Measurements from ENCODE around the gene MACROH2A1.

DNA sequence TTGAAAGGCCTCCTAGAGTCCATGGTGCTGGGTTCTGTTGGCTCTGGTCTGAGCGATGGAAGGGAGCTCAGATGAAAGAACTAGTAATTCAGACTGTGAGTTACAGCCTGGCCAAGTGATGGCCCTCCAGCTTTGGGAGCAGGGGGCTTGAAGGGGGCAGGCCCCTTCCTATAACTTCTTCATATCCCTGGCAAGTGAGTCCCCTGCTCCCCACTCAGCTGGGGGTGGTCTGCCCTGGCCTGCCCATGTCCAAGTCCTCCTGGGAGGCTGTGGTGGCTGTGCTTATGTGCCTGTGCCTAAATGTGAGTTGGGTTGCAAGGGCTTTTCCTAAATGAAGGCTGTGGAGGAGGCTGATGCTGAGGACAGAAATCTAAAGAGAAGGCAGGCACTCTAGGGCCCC lies 80.1 kb downstream of the MACROH2A1 start:
- no peak for TF ChIP-seq RCOR1 (IDR thresholded peaks at IDR 0.05; ENCODE audit: low read depth, low read length)
- no peak for TF ChIP-seq EP300 (IDR thresholded peaks at IDR 0.05)
- TF ChIP-seq POLR2A (IDR thresholded peaks at IDR 0.05; ENCODE audit: low read length): no peak
- no peak for TF ChIP-seq CBX2 (IDR thresholded peaks at IDR 0.05; ENCODE audit: borderline replicate concordance, low read depth)
- no peak for TF ChIP-seq ESRRA (IDR thresholded peaks at IDR 0.05; ENCODE audit: borderline replicate concordance, low read length)
- TF ChIP-seq, protein P1, sequence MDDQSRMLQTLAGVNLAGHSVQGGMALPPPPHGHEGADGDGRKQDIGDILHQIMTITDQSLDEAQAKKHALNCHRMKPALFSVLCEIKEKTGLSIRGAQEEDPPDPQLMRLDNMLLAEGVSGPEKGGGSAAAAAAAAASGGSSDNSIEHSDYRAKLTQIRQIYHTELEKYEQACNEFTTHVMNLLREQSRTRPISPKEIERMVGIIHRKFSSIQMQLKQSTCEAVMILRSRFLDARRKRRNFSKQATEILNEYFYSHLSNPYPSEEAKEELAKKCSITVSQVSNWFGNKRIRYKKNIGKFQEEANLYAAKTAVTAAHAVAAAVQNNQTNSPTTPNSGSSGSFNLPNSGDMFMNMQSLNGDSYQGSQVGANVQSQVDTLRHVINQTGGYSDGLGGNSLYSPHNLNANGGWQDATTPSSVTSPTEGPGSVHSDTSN (IDR thresholded peaks at IDR 0.05): no peak
- no peak for TF ChIP-seq MAFK (IDR thresholded peaks at IDR 0.05; ENCODE audit: partially characterized antibody)
- TF ChIP-seq JUN (IDR thresholded peaks at IDR 0.05): no peak
- no peak for TF ChIP-seq EHF (CRISPR knock-in tag; IDR thresholded peaks at IDR 0.05)
- TF ChIP-seq, protein P2, sequence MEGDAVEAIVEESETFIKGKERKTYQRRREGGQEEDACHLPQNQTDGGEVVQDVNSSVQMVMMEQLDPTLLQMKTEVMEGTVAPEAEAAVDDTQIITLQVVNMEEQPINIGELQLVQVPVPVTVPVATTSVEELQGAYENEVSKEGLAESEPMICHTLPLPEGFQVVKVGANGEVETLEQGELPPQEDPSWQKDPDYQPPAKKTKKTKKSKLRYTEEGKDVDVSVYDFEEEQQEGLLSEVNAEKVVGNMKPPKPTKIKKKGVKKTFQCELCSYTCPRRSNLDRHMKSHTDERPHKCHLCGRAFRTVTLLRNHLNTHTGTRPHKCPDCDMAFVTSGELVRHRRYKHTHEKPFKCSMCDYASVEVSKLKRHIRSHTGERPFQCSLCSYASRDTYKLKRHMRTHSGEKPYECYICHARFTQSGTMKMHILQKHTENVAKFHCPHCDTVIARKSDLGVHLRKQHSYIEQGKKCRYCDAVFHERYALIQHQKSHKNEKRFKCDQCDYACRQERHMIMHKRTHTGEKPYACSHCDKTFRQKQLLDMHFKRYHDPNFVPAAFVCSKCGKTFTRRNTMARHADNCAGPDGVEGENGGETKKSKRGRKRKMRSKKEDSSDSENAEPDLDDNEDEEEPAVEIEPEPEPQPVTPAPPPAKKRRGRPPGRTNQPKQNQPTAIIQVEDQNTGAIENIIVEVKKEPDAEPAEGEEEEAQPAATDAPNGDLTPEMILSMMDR (IDR thresholded peaks at IDR 0.05): no peak
- TF ChIP-seq NR3C1 (IDR thresholded peaks at IDR 0.05): no peak
- TF ChIP-seq FOSL2 (IDR thresholded peaks at IDR 0.05): no peak
- TF ChIP-seq FOSL2 (CRISPR knock-in tag; IDR thresholded peaks at IDR 0.05): no peak
- no peak for TF ChIP-seq CBX8 (IDR thresholded peaks at IDR 0.05)
